Colon (tissue), 2 donors: ENCODE results near the gene DDX10.
"Not testable (repeated sequence)": the region's sequence is repeated elsewhere in the genome, so short reads cannot be mapped to it uniquely, and the experiment has no call there.

Source experiments
- FAIRE-seq: peaks from 2 replicates; lab custom pipeline; 2012; peaks lifted over from hg19 to GRCh38; lab: Jason Lieb, UNC
- donor health status: control.
- donor health status: control.

DDX10 gene

GRCh38 chr11:108823960-108824359 is 159.1 kb downstream of the DDX10 start:
- FAIRE-seq = not testable (repeated sequence)

GRCh38 chr11:108824545-108824944 is 159.7 kb downstream of the DDX10 start:
- FAIRE-seq = no peak

GRCh38 chr11:108825381-108825780 is 160.5 kb downstream of the DDX10 start:
- FAIRE-seq = no peak

GRCh38 chr11:108826136-108826535 is 161.3 kb downstream of the DDX10 start:
- FAIRE-seq = no peak

- no peak for FAIRE-seq
These were observed 170.8 kb downstream of the DDX10 start for GRCh38 chr11:108835624-108836023.

- no peak for FAIRE-seq
These were observed 171.7 kb downstream of the DDX10 start for GRCh38 chr11:108836541-108836940.

GRCh38 chr11:108838102-108838791 is 173.4 kb downstream of the DDX10 start:
- no peak for FAIRE-seq

GRCh38 chr11:108838792-108839105 is 173.9 kb downstream of the DDX10 start:
- FAIRE-seq = no peak

GRCh38 chr11:108846009-108846408 is 181.1 kb downstream of the DDX10 start:
- FAIRE-seq = peak; percentile 64

GRCh38 chr11:108847298-108847990 is 182.6 kb downstream of the DDX10 start:
- no peak for FAIRE-seq

GRCh38 chr11:108851781-108852180 is 186.9 kb downstream of the DDX10 start:
- no peak for FAIRE-seq

GRCh38 chr11:108852701-108853100 is 187.8 kb downstream of the DDX10 start:
- FAIRE-seq = no peak

GRCh38 chr11:108853151-108853550 is 188.3 kb downstream of the DDX10 start:
- FAIRE-seq = no peak

GRCh38 chr11:108853864-108854263 is 189.0 kb downstream of the DDX10 start:
- no peak for FAIRE-seq

- FAIRE-seq = no peak
These were observed 189.5 kb downstream of the DDX10 start for GRCh38 chr11:108854346-108854745.

GRCh38 chr11:108857382-108857781 is 192.5 kb downstream of the DDX10 start:
- no peak for FAIRE-seq

GRCh38 chr11:108858622-108859021 is 193.8 kb downstream of the DDX10 start:
- FAIRE-seq = no peak

- FAIRE-seq = no peak
These were observed 194.6 kb downstream of the DDX10 start for GRCh38 chr11:108859510-108859909.

- FAIRE-seq = no peak
These were observed 198.7 kb downstream of the DDX10 start for GRCh38 chr11:108863528-108863927.

- FAIRE-seq = no peak
These were observed 200.5 kb downstream of the DDX10 start for GRCh38 chr11:108865406-108865805.

- FAIRE-seq = no peak
These were observed 201.9 kb downstream of the DDX10 start for GRCh38 chr11:108866781-108867180.

GRCh38 chr11:108870373-108871020 is 205.6 kb downstream of the DDX10 start:
- no peak for FAIRE-seq

- FAIRE-seq = no peak
These were observed 206.3 kb downstream of the DDX10 start for GRCh38 chr11:108871152-108871551.

GRCh38 chr11:108871867-108872266 is 207.0 kb downstream of the DDX10 start:
- FAIRE-seq = no peak
